ENCODE data around the gene LGALS8.

Gene LGALS8

GRCh38 chr1:236530959-236531358 is 7.2 kb downstream of the LGALS8 start:
- no peak overlapping the region for H3K4me3 ChIP-seq (replicated peaks in 1 of 2; ENCODE audit: low read depth in 2 of 2, low read length in 2 of 2)
- DNase-seq (ENCODE audit: low read depth in 2 of 2), result no peak
- no peak for TF ChIP-seq CTCF (IDR thresholded peaks at IDR 0.05; ENCODE audit: low read depth, low read length)

- no peak for TF ChIP-seq CTCF (IDR thresholded peaks at IDR 0.05; ENCODE audit: low read depth, low read length)
- no peak for DNase-seq (ENCODE audit: low read depth in 2 of 2)
- H3K4me3 ChIP-seq (replicated peaks in 1 of 2; ENCODE audit: low read depth in 2 of 2, low read length in 2 of 2), result no peak overlapping the region
Observed at GRCh38 chr1:236532850-236533249, 9.1 kb downstream of the LGALS8 start.

- no peak for TF ChIP-seq CTCF (IDR thresholded peaks at IDR 0.05; ENCODE audit: low read depth, low read length)
- H3K4me3 ChIP-seq (replicated peaks in 1 of 2; ENCODE audit: low read depth in 2 of 2, low read length in 2 of 2), result no peak overlapping the region
- peak; percentile 39 to 80 for DNase-seq (ENCODE audit: low read depth in 2 of 2)
Observed at GRCh38 chr1:236534151-236534651, 10.4 kb downstream of the LGALS8 start.

- no peak for TF ChIP-seq CTCF (IDR thresholded peaks at IDR 0.05; ENCODE audit: low read depth, low read length)
Observed at GRCh38 chr1:236535190-236535589, 11.4 kb downstream of the LGALS8 start.

GRCh38 chr1:236535662-236536161 is 11.9 kb downstream of the LGALS8 start:
- no peak for TF ChIP-seq CTCF (IDR thresholded peaks at IDR 0.05; ENCODE audit: low read depth, low read length)
- DNase-seq (ENCODE audit: low read depth in 2 of 2), result no peak
- H3K4me3 ChIP-seq (replicated peaks in 1 of 2; ENCODE audit: low read depth in 2 of 2, low read length in 2 of 2), result no peak overlapping the region

More at GRCh38 chr1:236535190-236535589, 11.4 kb downstream of the LGALS8 start:
- DNase-seq (ENCODE audit: low read depth in 2 of 2), result no peak
- H3K4me3 ChIP-seq (replicated peaks in 1 of 2; ENCODE audit: low read depth in 2 of 2, low read length in 2 of 2), result no peak overlapping the region

- H3K4me3 ChIP-seq (replicated peaks in 1 of 2; ENCODE audit: low read depth in 2 of 2, low read length in 2 of 2), result no peak overlapping the region
- TF ChIP-seq CTCF (IDR thresholded peaks at IDR 0.05; ENCODE audit: low read depth, low read length), result no peak
- no peak for DNase-seq (ENCODE audit: low read depth in 2 of 2)
Observed at GRCh38 chr1:236536540-236536939, 12.8 kb downstream of the LGALS8 start.
